Islet of Langerhans (tissue), 1 donor: ENCODE data around the gene LAMA3.

Source experiments
- FAIRE-seq: peaks from one replicate; lab custom pipeline; 2011; peaks lifted over from hg19 to GRCh38; lab: Jason Lieb, UNC

The LAMA3 gene

DNA sequence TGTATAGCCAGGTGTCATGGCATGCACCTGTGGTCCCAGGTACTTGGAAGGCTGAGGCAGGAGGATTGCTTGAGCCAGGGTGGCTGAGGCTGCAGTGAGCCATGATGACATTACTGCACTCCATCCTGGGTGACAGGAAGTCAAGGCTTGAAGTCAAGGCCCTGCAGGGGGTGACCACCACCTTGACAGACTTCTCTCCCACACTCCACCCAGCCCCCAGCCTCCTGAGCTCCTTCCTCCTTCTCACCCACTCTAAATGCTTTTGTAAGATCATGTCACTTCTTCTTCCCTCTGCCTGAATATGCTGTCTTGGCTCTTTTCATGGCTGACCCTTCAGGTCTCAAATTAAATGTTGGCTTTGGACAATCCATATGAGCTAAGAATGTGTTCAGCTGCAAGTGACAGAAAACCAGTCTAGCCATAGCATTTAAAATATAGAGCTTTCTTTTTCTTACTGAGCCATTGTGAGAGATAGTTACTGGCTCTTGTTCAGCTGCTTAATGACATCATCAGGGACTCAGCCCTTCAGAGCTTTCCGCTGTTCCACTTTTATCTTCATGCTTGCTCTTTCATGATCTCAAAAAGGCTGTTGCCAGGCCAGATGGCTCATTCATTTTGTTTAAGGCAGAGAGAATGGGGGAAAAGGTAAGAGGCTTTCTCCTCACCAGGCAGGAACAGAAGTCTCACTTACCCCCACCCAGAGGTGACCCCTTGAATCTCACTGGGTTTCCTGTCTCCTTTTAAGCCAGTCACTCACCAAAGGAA lies 288.6 kb downstream of the LAMA3 start:
- no peak for FAIRE-seq

DNA sequence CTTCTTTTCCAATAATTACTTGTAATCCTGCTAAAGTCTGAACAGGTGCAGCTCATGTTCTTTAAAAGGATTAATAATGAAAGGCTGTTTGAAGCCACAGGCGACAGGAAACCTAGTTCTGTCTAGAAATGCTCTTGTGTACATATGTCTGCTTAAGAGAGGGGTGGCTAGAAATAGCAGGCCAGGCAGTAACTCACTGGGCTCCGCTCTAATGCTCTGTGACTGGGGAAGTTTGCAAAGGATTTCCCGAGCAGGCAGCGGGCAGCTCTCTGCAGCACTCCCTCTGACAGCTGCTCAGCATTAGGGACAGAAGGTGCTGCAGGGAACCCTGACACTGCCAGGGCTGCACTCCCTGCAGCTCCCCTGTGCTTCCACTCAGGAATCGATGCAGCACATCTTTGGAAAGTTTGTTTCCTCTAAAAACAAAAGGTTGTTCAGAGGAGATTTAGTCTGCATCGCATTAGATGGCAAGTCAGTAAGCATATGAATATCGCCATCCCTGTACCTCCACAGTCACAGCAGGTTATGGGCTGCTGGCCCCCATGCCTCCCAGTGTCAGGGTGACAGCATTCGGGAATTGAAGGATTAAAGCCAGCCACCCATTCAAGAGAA lies 292.2 kb downstream of the LAMA3 start:
- no peak for FAIRE-seq

DNA sequence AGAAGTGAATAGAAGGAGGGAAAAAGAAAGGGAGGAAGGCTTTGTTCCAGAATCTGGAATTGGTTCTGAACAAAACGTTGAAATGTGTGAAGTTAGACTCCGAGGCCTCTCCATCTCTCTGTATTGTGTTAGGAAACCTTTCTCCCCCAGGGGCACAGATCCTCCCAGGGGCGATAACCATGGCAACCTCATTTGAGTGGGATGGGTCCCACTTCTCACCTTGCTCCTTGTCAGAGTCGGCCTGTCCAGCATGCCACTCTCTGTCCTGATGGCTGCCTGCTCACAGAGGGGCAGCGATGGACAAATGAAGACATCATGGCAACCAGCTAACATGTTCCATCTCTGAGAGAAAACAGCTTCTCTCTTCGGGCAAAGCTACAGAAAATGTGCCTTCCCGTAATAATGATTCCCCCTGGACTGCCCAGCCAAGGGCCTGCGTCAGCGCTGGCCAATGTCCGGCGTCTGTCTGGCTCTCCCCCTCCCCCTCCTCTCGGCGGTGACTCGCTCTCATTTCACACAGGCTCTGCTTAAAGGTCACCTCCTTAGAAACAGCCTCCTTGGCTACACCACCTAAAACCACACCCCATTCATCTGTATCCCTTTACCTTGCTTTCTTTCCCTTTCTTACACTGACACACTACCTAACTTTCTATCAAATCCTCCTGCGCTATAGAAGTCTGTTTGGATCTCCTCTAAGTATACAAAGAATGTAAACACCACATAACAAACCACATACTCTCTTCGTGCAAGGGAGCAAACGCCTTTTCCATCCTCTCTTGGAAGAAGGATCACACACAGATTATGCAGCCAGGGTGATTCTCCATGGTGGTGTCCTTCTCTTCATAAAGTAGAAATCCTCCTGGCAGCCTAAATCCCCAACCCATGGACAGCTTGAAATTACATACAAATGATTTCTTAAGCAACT lies 293.2 kb downstream of the LAMA3 start:
- no peak for FAIRE-seq

DNA sequence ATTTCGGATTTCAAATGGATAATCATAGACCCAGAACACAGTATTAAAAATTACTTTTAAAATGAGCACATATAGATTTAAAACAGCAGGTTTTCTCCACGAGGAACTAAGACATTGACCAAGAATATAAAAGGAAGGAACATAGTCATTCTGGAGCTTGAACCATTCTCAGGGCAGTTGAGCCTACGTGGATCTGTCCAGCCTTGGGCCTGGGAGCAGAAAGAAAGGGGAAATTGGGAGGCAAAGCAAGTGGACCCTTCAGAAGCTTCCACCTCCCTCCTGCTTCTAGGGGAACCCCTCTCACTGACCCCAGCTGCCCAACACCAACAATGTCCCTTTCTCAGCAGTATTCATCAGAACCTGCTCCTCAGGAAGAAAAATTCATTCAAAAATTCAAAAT lies 293.9 kb downstream of the LAMA3 start:
- FAIRE-seq, result no peak

DNA sequence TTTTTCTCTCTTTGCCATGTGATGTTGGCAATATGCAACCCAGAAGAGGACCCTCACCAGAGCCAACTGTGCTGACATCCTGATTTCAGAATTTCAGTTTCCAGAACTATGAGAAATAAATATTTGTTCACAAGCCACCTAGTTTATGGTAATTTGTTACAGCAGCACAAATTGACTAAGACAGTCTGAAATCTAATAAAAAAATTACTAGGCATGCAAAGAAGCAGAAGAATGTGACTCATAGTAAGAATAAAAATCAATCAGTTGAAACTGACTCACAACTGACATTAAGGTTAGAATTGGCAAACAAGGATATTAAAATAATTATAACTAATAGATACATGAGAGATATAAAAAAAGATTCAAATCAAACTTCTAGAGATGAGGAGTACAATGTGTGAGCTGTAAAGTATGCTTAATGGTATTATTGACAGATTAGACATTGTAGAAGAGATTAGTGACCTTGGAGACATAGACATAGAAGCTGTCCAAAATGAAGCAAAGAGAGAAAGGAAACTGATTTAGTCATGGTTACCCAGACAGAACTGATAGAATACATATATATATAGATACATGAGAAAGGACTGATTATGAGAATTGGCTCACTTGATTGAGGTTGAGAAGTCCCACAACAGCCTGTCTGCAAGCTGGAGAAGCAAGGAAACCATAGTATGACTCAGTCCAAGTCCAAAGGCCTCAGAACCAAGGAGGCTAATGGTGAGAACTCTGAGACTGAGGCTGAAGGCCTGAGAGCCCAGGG lies 297.5 kb downstream of the LAMA3 start:
- no peak for FAIRE-seq

DNA sequence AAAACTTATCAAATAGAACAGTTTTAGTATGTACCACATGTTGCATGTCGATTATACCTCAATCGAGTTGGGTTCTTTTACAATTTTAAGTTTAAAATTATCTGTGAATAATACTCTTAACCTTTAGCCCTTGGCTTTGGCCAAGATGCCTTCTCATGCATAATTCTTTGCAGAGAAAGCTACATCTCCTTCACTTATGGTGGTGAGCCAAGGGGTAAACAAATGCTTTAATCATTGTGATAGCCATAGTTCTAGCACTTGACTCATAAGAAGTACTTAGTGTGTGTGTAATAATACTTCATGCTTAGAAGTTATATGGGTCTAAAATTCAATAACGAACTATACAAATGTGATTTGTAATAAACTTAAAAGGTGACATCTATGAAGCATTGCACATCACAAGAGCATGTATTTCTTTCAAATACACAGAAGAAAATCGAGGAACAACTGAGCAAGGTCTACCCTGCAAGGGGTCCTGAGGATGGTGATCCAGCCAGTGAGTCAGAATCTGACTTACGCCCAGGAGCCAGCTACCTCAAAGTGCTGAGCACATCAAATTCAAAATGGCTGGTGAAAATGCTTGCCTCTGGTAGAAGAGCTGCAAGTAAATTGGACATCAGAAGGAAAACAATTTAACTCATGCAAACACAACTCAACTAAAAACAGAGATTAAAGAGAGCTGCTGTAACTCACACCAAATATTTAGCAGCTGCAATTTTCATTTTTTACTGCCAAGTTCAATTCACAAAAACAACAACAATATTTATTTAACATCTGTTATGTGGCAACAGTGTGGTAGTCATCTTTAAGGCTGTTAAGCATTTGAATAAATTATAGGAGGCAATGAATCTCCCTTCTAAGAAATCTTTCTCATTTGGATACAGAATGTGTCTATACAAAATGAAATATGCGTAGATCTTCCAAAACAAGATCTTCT lies 301.5 kb downstream of the LAMA3 start:
- no peak for FAIRE-seq

DNA sequence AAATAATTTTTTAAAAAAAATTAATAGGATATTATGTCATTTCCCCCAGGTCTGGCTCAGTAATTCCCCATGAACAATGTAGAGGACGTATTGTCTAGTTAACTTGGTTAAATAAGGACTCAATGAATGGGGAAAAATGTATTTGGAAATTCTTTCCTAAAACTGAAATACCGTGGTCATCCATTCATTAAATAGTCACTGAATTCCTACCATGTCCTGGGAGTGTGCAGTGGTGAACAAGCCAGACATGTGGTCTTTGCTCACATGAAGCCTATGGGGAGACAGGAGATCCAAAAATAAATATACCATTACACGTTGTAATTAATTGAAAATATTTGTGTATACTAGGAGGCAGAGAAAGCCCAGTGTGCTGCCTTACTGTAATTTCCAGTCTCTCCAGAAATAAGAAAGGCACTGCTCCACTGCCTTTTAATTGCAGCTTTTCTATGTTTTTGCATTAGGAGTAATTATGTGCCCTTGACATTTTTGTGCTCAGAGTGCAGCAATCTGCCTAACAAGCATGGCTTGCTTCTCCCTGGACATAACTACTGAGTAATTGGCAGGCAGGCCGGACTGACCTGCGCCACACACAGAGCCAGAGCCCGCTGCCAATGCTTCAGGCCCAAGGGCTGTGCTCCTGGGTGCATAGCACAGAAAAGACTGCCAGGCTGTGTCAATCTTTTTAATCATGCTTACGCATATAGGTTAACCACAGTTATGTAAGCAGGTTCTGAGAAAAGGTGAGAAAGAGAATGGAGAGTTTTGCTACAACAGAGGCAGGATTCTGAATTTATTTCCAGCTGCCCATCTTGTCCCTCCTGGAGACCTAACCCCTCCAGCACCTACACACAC lies 303.1 kb downstream of the LAMA3 start:
- no peak for FAIRE-seq

DNA sequence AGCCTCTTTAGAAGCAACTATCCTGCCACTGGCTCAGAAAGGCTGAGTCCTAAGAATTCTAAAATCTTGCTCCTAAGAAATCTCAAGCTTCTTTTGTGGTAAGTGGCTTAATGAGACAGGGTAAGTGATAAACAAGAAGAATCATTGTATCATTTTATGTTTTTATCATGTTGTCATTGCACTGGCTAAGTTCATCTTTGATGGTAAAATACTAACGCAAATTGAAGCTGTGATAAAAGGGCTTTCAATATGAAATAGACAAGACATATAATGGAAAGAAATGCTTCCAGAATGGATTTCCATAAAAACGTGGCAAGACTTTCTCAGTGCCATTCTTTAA lies 303.7 kb downstream of the LAMA3 start:
- no peak for FAIRE-seq

DNA sequence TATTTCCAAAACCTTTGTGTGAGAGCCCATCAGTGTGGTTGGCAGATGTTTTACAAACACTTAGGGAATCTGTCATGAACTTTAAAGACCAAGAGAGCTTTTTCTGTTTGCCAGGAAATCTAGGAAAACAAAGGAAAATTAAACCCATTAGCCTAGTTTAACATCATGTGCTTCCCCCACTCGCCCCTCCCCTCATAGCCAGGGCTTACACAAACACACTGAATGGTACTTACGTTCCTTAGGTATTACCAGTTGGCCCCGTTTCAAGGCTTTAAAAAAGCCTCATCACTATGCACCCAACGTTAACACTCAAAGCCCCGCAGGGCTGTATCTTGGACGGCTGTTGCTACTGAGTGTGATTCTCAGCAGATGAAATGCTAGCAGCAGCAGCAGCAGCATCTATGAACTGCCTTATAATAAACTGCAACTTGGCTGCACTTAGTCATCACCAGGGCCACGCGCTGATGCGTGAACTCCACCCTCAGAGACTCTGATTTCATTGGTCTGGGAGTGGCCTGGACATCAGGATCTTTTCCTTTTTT lies 305.2 kb downstream of the LAMA3 start:
- peak; percentile 56 for FAIRE-seq

DNA sequence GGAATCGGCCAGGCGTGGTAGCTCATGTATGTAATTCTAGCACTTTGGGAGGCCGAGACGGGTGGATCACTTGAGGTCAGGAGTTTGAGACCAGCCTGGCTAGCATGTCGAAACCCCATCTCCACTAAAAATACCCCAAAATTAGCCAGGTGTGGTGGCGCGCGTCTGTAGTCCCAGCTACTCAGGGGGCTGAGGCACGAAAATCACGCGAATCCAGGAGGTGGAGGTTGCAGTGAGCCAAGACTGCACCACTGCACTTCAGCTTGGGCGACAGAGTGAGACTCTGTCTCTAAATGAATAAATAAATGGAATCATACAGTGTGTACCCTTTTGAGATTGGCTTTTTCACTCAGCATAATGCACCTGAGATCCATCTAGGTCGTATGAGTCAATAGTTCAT lies 305.9 kb downstream of the LAMA3 start:
- no peak for FAIRE-seq

DNA sequence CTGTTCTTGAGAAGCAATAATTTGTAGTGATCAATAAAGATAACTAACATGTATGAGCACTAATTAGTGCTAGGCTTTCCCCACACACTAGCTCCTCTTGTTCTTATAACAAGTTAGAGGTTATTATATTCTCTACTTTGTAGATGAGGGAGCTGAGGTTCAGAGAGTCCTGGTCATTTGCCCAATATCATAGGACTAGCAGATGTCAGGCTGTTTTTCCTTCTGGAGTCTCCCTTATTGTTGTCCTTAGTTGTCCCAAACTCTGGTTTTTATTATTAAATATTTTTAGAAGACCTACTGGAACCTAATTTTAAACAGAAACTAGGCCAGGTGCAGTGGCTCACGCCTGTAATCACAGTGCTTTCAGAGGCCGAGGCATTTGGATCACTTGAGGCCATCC lies 308.8 kb downstream of the LAMA3 start:
- no peak for FAIRE-seq

DNA sequence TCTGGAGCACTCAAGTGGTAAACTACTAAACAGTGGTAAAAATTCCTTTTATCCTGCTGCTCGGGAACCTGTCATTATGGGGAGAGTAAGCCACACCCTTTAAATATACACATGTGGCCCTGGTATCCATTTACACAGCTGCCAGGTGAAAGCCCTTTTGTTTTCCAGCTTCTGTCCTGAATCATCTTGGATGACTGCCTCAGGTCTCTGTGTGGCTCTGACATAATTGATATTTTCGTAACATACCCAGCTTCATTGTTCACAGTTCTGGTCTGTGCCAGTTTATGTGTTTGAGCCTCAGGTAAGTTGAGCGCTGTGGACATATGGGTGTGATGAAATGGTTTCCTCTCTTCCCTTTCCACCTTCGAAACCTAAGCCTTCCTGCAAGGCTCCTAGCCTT lies 309.6 kb downstream of the LAMA3 start:
- FAIRE-seq, result no peak

DNA sequence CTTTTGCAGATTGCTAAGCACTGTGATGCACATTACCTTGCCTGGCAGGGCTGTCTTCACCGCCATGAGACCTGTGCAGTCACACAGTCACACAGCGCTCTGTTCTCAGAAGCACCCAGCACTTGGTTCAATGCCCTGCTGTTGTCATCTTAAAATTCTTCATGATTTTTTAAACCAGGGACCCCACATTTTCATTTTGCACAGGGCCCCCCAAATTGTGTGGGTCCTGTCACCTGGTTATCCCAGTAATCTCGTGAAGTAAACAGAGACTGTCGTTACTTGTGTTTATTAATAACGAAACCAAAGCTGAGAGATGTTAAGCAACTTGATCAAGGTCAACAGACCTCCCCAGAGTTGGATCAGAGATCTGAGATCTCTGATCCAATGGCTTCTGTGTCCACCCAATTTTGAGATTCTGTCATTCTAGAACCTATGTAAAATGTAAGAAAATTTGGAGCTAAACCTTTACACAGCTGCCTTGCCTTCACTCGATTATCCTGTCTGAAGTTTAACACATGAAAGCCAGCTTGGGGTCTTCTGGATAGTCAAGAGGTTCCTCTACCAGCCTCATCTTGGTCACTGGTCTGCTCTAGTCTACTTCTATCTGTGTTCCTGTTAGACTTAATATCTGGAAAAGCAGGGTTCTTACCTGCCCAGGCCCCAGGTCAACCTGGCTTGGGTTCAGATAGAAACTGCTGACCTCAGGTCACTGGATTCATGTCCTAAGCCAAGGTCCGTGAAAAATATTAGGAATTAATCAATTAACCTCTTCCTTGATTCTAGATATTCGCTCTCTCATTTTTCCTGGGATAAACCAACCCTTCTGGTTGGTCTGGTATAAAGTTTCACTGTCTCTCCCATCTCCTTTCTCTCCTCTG lies 311.6 kb downstream of the LAMA3 start:
- no peak for FAIRE-seq

DNA sequence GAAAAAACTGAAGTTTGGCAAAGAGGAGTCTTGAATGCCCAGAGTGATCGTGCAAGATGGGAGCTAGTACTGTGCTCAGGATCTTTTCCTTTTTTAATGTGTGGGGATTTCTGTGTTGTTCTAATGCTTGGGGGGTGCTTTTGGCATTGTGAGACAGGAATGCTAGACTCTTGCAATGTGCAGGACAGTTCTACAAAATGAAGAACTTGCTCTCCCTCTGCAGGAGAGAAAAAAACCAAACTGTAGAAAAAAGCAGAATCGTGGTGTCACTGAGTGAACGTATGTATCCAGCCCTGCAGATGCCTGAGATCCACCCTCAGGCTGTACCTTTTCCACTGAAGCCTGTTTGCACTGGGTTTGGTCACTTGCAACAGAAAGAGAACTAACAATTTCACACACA lies 313.2 kb downstream of the LAMA3 start:
- no peak for FAIRE-seq

DNA sequence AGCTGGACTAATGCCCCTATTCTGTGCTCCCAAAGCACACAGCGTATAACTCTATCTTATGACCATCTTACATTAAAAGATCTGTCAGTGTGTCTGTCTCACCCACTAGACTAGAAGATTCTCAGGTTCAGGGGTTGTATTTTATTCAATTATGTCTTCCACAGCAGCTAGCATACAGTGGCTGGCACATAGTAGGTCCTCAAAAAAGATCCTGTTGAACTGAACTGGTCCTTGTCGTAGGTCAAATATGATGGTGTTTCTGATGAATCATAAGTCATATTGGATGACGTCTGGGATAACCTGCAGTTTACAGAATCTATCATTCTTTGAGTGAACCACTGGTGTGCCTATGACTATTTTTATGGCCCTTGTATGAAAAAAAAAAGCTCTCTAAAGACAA lies 314.0 kb downstream of the LAMA3 start:
- FAIRE-seq, result no peak

DNA sequence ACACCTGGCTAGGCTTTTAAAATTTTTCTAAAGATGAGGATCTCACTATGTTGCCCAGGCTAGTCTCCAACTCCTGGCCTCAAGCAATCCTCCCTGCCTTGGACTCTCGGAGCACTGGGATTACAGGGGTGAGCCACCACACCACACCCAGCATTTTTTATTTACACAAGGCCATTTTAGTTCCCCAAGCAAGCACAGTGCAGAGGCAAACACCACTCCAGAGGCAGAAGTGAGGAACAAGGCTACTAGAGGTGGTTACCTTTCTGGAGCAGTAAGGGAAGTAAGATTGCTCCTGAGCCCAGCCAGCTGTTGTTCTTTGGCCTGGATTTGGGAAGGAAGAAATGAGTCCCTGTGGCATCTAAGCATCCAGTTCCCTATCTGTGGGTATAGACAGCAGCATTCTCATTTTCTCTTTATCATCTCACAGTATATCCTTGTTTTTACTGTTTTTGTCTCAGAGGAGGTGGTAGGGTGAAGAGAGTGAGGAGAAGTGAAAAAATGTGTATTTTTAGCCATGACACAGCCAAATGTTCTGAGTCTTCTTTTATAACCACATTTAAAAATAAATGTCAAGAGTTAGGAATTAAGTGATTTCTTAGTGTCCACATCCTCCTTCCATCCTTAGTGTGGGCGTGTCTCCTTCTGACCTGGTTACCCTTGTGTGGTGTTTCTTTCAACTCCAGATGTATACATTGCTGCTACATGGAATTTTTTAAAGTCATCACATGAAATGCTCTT lies 314.8 kb downstream of the LAMA3 start:
- no peak for FAIRE-seq
